ENCODE measurements around the gene PODNL1. TPM values are rescaled to one million over a fixed set of nuclear protein-coding genes. Genes with fewer than 3 reads are reported as not detected.

PODNL1 gene
- total and polyA plus RNA-seq, 2 of the 13 experiments (the other 11 are each of a cell fraction or from before 2014, with no cell fraction given), result 0.18 TPM; not detected in 1

- TF ChIP-seq, protein P1, sequence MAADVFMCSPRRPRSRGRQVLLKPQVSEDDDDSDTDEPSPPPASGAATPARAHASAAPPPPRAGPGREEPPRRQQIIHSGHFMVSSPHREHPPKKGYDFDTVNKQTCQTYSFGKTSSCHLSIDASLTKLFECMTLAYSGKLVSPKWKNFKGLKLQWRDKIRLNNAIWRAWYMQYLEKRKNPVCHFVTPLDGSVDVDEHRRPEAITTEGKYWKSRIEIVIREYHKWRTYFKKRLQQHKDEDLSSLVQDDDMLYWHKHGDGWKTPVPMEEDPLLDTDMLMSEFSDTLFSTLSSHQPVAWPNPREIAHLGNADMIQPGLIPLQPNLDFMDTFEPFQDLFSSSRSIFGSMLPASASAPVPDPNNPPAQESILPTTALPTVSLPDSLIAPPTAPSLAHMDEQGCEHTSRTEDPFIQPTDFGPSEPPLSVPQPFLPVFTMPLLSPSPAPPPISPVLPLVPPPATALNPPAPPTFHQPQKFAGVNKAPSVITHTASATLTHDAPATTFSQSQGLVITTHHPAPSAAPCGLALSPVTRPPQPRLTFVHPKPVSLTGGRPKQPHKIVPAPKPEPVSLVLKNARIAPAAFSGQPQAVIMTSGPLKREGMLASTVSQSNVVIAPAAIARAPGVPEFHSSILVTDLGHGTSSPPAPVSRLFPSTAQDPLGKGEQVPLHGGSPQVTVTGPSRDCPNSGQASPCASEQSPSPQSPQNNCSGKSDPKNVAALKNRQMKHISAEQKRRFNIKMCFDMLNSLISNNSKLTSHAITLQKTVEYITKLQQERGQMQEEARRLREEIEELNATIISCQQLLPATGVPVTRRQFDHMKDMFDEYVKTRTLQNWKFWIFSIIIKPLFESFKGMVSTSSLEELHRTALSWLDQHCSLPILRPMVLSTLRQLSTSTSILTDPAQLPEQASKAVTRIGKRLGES (CRISPR knock-in tag; IDR thresholded peaks at IDR 0.05; ENCODE audit: borderline replicate concordance), result no peak
- TF ChIP-seq PHF20 (CRISPR knock-in tag; IDR thresholded peaks at IDR 0.05) (no peak), ZFP62 (CRISPR knock-in tag; IDR thresholded peaks at IDR 0.05) (no peak)
Measured at GRCh38 chr19:13929956-13930355, 8.3 kb downstream of the PODNL1 start (continued).

- no peak for TF ChIP-seq PCBP1 (IDR thresholded peaks at IDR 0.05; ENCODE audit: borderline replicate concordance, low read depth, low read length)
- TF ChIP-seq, protein P2, sequence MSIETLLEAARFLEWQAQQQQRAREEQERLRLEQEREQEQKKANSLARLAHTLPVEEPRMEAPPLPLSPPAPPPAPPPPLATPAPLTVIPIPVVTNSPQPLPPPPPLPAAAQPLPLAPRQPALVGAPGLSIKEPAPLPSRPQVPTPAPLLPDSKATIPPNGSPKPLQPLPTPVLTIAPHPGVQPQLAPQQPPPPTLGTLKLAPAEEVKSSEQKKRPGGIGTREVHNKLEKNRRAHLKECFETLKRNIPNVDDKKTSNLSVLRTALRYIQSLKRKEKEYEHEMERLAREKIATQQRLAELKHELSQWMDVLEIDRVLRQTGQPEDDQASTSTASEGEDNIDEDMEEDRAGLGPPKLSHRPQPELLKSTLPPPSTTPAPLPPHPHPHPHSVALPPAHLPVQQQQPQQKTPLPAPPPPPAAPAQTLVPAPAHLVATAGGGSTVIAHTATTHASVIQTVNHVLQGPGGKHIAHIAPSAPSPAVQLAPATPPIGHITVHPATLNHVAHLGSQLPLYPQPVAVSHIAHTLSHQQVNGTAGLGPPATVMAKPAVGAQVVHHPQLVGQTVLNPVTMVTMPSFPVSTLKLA (IDR thresholded peaks at IDR 0.05), result no peak
- no peak for TF ChIP-seq ZNF687 (CRISPR knock-in tag; IDR thresholded peaks at IDR 0.05)
- no peak for TF ChIP-seq ZBTB21 (CRISPR knock-in tag; IDR thresholded peaks at IDR 0.05)
- TF ChIP-seq ZBTB1 (CRISPR knock-in tag; IDR thresholded peaks at IDR 0.05; ENCODE audit: borderline replicate concordance), result no peak
- intact Hi-C loops (cut with micrococcal nuclease; ENCODE audit: unreplicated experiment), result no loop called here
- DNase-seq (ENCODE audit: low spot score), result no peak
- in situ Hi-C loops (cut with HindIII; ENCODE audit: extremely low pct_ligation_motif_present, low pct_unique_long_range_greater_than_20kb), result no loop called here
- no peak overlapping the region for H3K4me3 ChIP-seq (replicated peaks in 1 of 3; ENCODE audit: insufficient read depth in 1 of 3, low read depth in 2 of 3, low read length in 3 of 3)
- peaks cover 8 to 21% of the 10 kb centered on the region in 2 experiments for H3K36me3 ChIP-seq (replicated peaks in 1 of 2; ENCODE audit: control insufficient read depth in 1 of 2, insufficient read depth in 2 of 2, low read length in 2 of 2)
- no peak overlapping the region for H2AFZ ChIP-seq (ENCODE audit: low read length)
- no peak overlapping the region for H3K4me2 ChIP-seq (ENCODE audit: low read depth, low read length)
- peaks cover 2% of the 10 kb centered on the region for H3K4me1 ChIP-seq (ENCODE audit: insufficient read depth, low read length)
- no peak overlapping the region for H3K9ac ChIP-seq (ENCODE audit: insufficient read depth, low read depth, low read length)
- no TSS peak for BruUV-seq (replicated peaks)
- no peak for ATAC-seq
- no peaks in the 10 kb centered on the region for H4K20me1 ChIP-seq (ENCODE audit: insufficient read depth, low read length)
- peaks cover 0 to 4% of the 10 kb centered on the region in 2 experiments; a peak in 1 of 5 replicates for H3K27me3 ChIP-seq (ENCODE audit: control insufficient read depth in 1 of 2, insufficient read depth in 2 of 2, low read length in 2 of 2)
- no peak overlapping the region for H3K27ac ChIP-seq (ENCODE audit: extremely low read length, insufficient read depth, low read length)
- ChIA-PET POLR2A (no interaction called here), CTCF (ENCODE audit: low intra/inter-chr PET ratio, low total read pairs) (no interaction called here)
- H3K79me2 ChIP-seq (ENCODE audit: insufficient read depth, low read length), result no peaks in the 10 kb centered on the region
- no peak for FAIRE-seq
- no peaks in the 10 kb centered on the region for H3K9me3 ChIP-seq (ENCODE audit: low read length)
- WGBS (ENCODE audit: low lambda C conversion rate), result 95% methylated on average over 8 of the region's 12 CpGs
Measured at GRCh38 chr19:13929340-13929739, 8.9 kb downstream of the PODNL1 start.
